Measurements from ENCODE around the gene TMED9.

- TF ChIP-seq, protein P1, sequence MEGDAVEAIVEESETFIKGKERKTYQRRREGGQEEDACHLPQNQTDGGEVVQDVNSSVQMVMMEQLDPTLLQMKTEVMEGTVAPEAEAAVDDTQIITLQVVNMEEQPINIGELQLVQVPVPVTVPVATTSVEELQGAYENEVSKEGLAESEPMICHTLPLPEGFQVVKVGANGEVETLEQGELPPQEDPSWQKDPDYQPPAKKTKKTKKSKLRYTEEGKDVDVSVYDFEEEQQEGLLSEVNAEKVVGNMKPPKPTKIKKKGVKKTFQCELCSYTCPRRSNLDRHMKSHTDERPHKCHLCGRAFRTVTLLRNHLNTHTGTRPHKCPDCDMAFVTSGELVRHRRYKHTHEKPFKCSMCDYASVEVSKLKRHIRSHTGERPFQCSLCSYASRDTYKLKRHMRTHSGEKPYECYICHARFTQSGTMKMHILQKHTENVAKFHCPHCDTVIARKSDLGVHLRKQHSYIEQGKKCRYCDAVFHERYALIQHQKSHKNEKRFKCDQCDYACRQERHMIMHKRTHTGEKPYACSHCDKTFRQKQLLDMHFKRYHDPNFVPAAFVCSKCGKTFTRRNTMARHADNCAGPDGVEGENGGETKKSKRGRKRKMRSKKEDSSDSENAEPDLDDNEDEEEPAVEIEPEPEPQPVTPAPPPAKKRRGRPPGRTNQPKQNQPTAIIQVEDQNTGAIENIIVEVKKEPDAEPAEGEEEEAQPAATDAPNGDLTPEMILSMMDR (IDR thresholded peaks at IDR 0.05): no peak
- TF ChIP-seq POLR2A (IDR thresholded peaks at IDR 0.05): no peak
These were observed 4.2 kb downstream of the TMED9 start for GRCh38 chr5:177595991-177596774.

Data from heart left ventricle (tissue), 13 donors.